ENCODE data around the gene GPR160.

DNA sequence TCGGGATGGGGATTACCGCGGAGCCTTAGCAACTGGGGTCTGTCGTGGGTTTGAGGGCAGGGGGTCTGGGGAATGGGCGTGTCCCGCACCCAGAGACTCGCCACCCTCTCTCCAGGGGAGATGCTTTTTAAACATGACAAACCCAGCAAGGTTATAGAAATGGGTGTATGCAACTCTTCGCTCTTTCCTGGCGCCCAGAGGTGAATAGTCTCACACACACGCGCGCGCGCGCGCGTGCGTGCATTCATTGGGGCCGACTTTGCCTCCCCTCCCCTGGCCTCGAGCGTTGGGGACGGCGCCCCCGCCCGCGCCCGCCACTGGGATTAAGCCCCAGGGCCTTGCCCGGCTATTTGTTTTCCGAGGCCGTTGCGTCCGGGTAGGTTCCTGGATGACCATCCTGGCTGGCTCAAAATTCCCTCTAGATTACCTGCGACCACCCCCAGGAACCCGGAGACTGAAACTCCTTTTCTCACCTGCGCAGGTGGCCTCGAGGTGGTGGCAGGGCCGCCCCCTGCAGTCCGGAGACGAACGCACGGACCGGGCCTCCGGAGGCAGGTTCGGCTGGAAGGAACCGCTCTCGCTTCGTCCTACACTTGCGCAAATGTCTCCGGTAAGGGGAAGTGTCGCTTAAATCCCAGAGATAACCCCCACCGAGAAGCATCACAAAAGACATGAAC lies 777 bp downstream of the GPR160 start:
- TF ChIP-seq, protein P1, sequence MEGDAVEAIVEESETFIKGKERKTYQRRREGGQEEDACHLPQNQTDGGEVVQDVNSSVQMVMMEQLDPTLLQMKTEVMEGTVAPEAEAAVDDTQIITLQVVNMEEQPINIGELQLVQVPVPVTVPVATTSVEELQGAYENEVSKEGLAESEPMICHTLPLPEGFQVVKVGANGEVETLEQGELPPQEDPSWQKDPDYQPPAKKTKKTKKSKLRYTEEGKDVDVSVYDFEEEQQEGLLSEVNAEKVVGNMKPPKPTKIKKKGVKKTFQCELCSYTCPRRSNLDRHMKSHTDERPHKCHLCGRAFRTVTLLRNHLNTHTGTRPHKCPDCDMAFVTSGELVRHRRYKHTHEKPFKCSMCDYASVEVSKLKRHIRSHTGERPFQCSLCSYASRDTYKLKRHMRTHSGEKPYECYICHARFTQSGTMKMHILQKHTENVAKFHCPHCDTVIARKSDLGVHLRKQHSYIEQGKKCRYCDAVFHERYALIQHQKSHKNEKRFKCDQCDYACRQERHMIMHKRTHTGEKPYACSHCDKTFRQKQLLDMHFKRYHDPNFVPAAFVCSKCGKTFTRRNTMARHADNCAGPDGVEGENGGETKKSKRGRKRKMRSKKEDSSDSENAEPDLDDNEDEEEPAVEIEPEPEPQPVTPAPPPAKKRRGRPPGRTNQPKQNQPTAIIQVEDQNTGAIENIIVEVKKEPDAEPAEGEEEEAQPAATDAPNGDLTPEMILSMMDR (IDR thresholded peaks at IDR 0.05), result peak in 2 of 3 donors; percentile 11 to 16
- TF ChIP-seq POLR2A (IDR thresholded peaks at IDR 0.05) (no peak), POLR2AphosphoS5 (IDR thresholded peaks at IDR 0.05) (no peak)
